Activated CD4-positive, alpha-beta T cell treated with anti-CD3 and anti-CD28 coated beads, Interleukin-2, amount 10 ng/mL, durations not matched to agents 24 days and 14 days (primary cell): Measurements from ENCODE around the gene LTO1. TPM values are rescaled to one million over a fixed set of nuclear protein-coding genes. Genes with fewer than 3 reads are reported as not detected.
"Not testable (repeated sequence)": the region's sequence is repeated elsewhere in the genome, so short reads cannot be mapped to it uniquely, and the experiment has no call there.

ENCODE experiments used
- DNase-seq: peaks from one replicate; pipeline ENCODE4 v3.0.0; 2022
- H3K27ac Mint-ChIP-seq: one replicate; pipeline ENCODE4 v1.8.0; 2022; ENCODE audit warnings: mild to moderate bottlenecking, mixed read lengths
- H3K27me3 Mint-ChIP-seq: one replicate; pipeline ENCODE4 v1.8.0; 2022; ENCODE audit warnings: mixed read lengths
- H3K36me3 Mint-ChIP-seq: one replicate; pipeline ENCODE4 v1.8.0; 2022; ENCODE audit warnings: low read depth, mild to moderate bottlenecking, mixed read lengths
- H3K4me1 Mint-ChIP-seq: one replicate; pipeline ENCODE4 v1.8.0; 2021; ENCODE audit warnings: mixed read lengths
- H3K4me3 Mint-ChIP-seq: one replicate; pipeline ENCODE4 v1.8.0; 2022; ENCODE audit warnings: mild to moderate bottlenecking, moderate library complexity, mixed read lengths
- H3K9me3 Mint-ChIP-seq: one replicate; pipeline ENCODE4 v1.8.0; 2021; ENCODE audit warnings: mixed read lengths
- intact Hi-C: fragments of 100-400 bp; cut with micrococcal nuclease; formaldehyde crosslinking; loops from one replicate; pipeline ENCODE4 v1.15.1; 2023
- total RNA-seq: library from RNA; stranded (reverse); gene quantifications from 2 replicates; pipeline ENCODE4 v1.2.3, GENCODE V29; 2022

Gene LTO1
- total RNA-seq, 1 donor from 2014 or later = 32.1 TPM

GRCh38 chr11:69622097-69622681 lies 53.0 kb downstream of the LTO1 start:
- H3K27ac Mint-ChIP-seq, intact Hi-C loops, H3K36me3 Mint-ChIP-seq, H3K9me3 Mint-ChIP-seq, DNase-seq, H3K27me3 Mint-ChIP-seq, H3K4me3 Mint-ChIP-seq, H3K4me1 Mint-ChIP-seq: not testable (repeated sequence)

- Mint-ChIP-seq H3K9me3 (no peaks in the 10 kb centered on the region), H3K4me1 (no peaks in the 10 kb centered on the region), H3K27ac (no peak overlapping the region), H3K4me3 (no peak overlapping the region), H3K27me3 (peaks cover 3% of the 10 kb centered on the region), H3K36me3 (no peaks in the 10 kb centered on the region)
- no peak for DNase-seq
- intact Hi-C loops = no loop called here
Measured at GRCh38 chr11:69620683-69621290, 54.4 kb downstream of the LTO1 start.

- intact Hi-C loops = no loop called here
- DNase-seq = no peak
- H3K9me3 Mint-ChIP-seq = no peaks in the 10 kb centered on the region
Measured at GRCh38 chr11:69618237-69618636, 56.9 kb downstream of the LTO1 start.

GRCh38 chr11:69617682-69618081 lies 57.5 kb downstream of the LTO1 start:
- DNase-seq = no peak
- H3K36me3 Mint-ChIP-seq = no peaks in the 10 kb centered on the region
- no peak overlapping the region for H3K4me3 Mint-ChIP-seq
- H3K27ac Mint-ChIP-seq = no peak overlapping the region
- H3K27me3 Mint-ChIP-seq = no peaks in the 10 kb centered on the region
- H3K4me1 Mint-ChIP-seq = no peaks in the 10 kb centered on the region
- intact Hi-C loops = no loop called here
- no peaks in the 10 kb centered on the region for H3K9me3 Mint-ChIP-seq

More at GRCh38 chr11:69618237-69618636, 56.9 kb downstream of the LTO1 start:
- no peak overlapping the region for H3K4me3 Mint-ChIP-seq
- no peaks in the 10 kb centered on the region for H3K4me1 Mint-ChIP-seq
- no peaks in the 10 kb centered on the region for H3K36me3 Mint-ChIP-seq
- no peak overlapping the region for H3K27ac Mint-ChIP-seq
- no peaks in the 10 kb centered on the region for H3K27me3 Mint-ChIP-seq

GRCh38 chr11:69617220-69617619 lies 57.9 kb downstream of the LTO1 start:
- intact Hi-C loops = no loop called here
- no peaks in the 10 kb centered on the region for H3K36me3 Mint-ChIP-seq
- H3K4me1 Mint-ChIP-seq = no peaks in the 10 kb centered on the region
- no peak overlapping the region for H3K4me3 Mint-ChIP-seq
- no peak for DNase-seq
- no peak overlapping the region for H3K27ac Mint-ChIP-seq
- no peaks in the 10 kb centered on the region for H3K9me3 Mint-ChIP-seq
- no peaks in the 10 kb centered on the region for H3K27me3 Mint-ChIP-seq

Other genes starting within 250 kb of the LTO1 start
- gene LINC01488, start 193.7 kb downstream of the LTO1 start, total RNA-seq = not detected in 2 replicates
- 13.4 and 17.2 TPM in 2 replicates for gene CCND1, start 34.2 kb downstream of the LTO1 start, total RNA-seq
- not detected in 2 replicates for gene FGF19, start 28.7 kb upstream of the LTO1 start, total RNA-seq
- gene FGF4, start 100.0 kb upstream of the LTO1 start, total RNA-seq = not detected in 2 replicates
- not detected in 2 replicates for gene FGF3, start 144.1 kb upstream of the LTO1 start, total RNA-seq